Measurements from ENCODE around the gene RIT1. TPM values are rescaled to one million over a fixed set of nuclear protein-coding genes. Genes with fewer than 3 reads are reported as not detected.

Gene RIT1
- total and polyA plus RNA-seq, 3 donors from 2014 or later: 25.7 to 31.1 (median 26.1) TPM

GRCh38 chr1:155918660-155919059, 7.5 kb upstream of the RIT1 start:
- TF ChIP-seq POLR2A (IDR thresholded peaks at IDR 0.05): no peak
- TF ChIP-seq CTCF (IDR thresholded peaks at IDR 0.05): no peak
- Histone ChIP-seq H3K36me3 (ENCODE audit: low read depth, missing control alignments) (no peaks in the 10 kb centered on the region), H3K4me1 (no peaks in the 10 kb centered on the region), H3K9me3 (no peaks in the 10 kb centered on the region), H3K27ac (no peak overlapping the region), H3K27me3 (no peaks in the 10 kb centered on the region), H3K4me3 (no peak overlapping the region)
- DNase-seq: no peak
- intact Hi-C loops (cut with DNase I; ENCODE audit: low total_unique reads): no loop called here
- WGBS, 2 donors: 72 to 76% methylated on average over 3 of the region's 3 CpGs

- Histone ChIP-seq H3K9me3 (no peaks in the 10 kb centered on the region), H3K4me3 (no peak overlapping the region), H3K4me1 (peaks cover 5% of the 10 kb centered on the region), H3K27ac (no peak overlapping the region), H3K27me3 (no peaks in the 10 kb centered on the region), H3K36me3 (ENCODE audit: low read depth, missing control alignments) (no peaks in the 10 kb centered on the region)
- TF ChIP-seq CTCF (IDR thresholded peaks at IDR 0.05) (no peak), POLR2A (IDR thresholded peaks at IDR 0.05) (no peak)
- intact Hi-C loops (cut with DNase I; ENCODE audit: low total_unique reads): no loop called here
- 70 to 80% methylated on average over 6 of the region's 6 CpGs for WGBS, 2 donors
- no peak for DNase-seq
Measured at GRCh38 chr1:155913969-155914757, 3.0 kb upstream of the RIT1 start.

- H3K27ac ChIP-seq: peak overlapping the region in 1 of 2 donors; percentile 95
- no peaks in the 10 kb centered on the region for H3K9me3 ChIP-seq
- H3K27me3 ChIP-seq: no peaks in the 10 kb centered on the region
- H3K4me3 ChIP-seq: no peak overlapping the region
- 82% methylated on average over 11 of the region's 11 CpGs for WGBS, 2 donors
- DNase-seq: no peak
- intact Hi-C loops (cut with DNase I; ENCODE audit: low total_unique reads): no loop called here
- H3K36me3 ChIP-seq (ENCODE audit: low read depth, missing control alignments): no peaks in the 10 kb centered on the region
- H3K4me1 ChIP-seq: peaks cover 5% of the 10 kb centered on the region
- TF ChIP-seq POLR2A (IDR thresholded peaks at IDR 0.05) (no peak), CTCF (IDR thresholded peaks at IDR 0.05) (no peak)
Measured at GRCh38 chr1:155912056-155912536, 947 bp upstream of the RIT1 start.

GRCh38 chr1:155910621-155911121, 478 bp downstream of the RIT1 start:
- WGBS, 2 donors: 0 to 1% methylated on average over 11 of the region's 11 CpGs
- intact Hi-C loops (cut with DNase I; ENCODE audit: low total_unique reads): no loop called here
- H3K36me3 ChIP-seq (ENCODE audit: low read depth, missing control alignments): no peaks in the 10 kb centered on the region

More at GRCh38 chr1:155910621-155911121, 478 bp downstream of the RIT1 start:
- Histone ChIP-seq H3K4me1 (peaks cover 5% of the 10 kb centered on the region), H3K27ac (peak overlapping the region; percentile 93 to 95), H3K27me3 (no peaks in the 10 kb centered on the region), H3K9me3 (no peaks in the 10 kb centered on the region), H3K4me3 (peak overlapping the region; percentile 78 to 87)
- no peak for TF ChIP-seq POLR2A (IDR thresholded peaks at IDR 0.05)
- TF ChIP-seq CTCF (IDR thresholded peaks at IDR 0.05): no peak
- peak; percentile 51 for DNase-seq

Measured in testis (tissue), 3 donors.